Endothelial cell of umbilical vein (primary cell): Measurements from ENCODE around the gene SLC18A3. TPM values are rescaled to one million over a fixed set of nuclear protein-coding genes. Genes with fewer than 3 reads are reported as not detected.

ENCODE experiments used
- BruUV-seq: library from RNA; stranded (reverse); fragments of 400-500 nt; replicated peaks from 2 replicates; lab custom pipeline; 2021; lab: Mats Ljungman, UMichigan
- CTCF ChIA-PET: fragments of 300-600, 350-600 bp; sonication (Branson Sonifier 250); formaldehyde crosslinking; loops from one replicate; lab custom pipeline; 2021; ENCODE audit warnings: antibody characterized with exemption, inconsistent platforms; lab: Charles Lee
- POLR2A ChIA-PET: fragments of 300-600, 350-600 bp; sonication (Branson Sonifier 250); formaldehyde crosslinking; loops from one replicate; lab custom pipeline; 2021; ENCODE audit warnings: antibody characterized with exemption, inconsistent platforms; lab: Charles Lee
- DNase-seq: peaks from one replicate; pipeline ENCODE4 v3.0.0-alpha.2; 2011; ENCODE audit warnings: low read depth, low spot score
- FAIRE-seq: peaks from 2 replicates; lab custom pipeline; 2011; peaks lifted over from hg19 to GRCh38; lab: Jason Lieb, UNC
- H2AFZ ChIP-seq: 2 replicates; pipeline ENCODE4 v1.6.0; 2012; ENCODE audit warnings: low read depth, low read length, control low read depth, inconsistent platforms
- H3K27ac ChIP-seq: 2 replicates; pipeline ENCODE4 v1.5.1; 2011; ENCODE audit warnings: low read depth, mild to moderate bottlenecking, control low read depth, low read length, moderate library complexity; ENCODE audit not compliant: insufficient read depth
- H3K27me3 ChIP-seq, 2 experiments: 2 replicates each; pipeline versions ENCODE4 v1.6.0 to v1.6.1; 2011; ENCODE audit warnings: low read length in 2 of 2, mixed read lengths in 1 of 2; ENCODE audit not compliant: control insufficient read depth in 2 of 2, insufficient read depth in 2 of 2
- H3K36me3 ChIP-seq, 2 experiments: 2 replicates in 1 of 2; 3 replicates in 1 of 2; pipeline ENCODE4 v1.5.1; 2011; ENCODE audit warnings: low read length in 2 of 2, mild to moderate bottlenecking in 1 of 2, moderate library complexity in 1 of 2; ENCODE audit not compliant: control insufficient read depth in 2 of 2, insufficient read depth in 2 of 2; ENCODE audit errors: extremely low read depth in 1 of 2
- H3K4me1 ChIP-seq: 3 replicates; pipeline ENCODE4 v1.5.1; 2011; ENCODE audit warnings: mild to moderate bottlenecking, low read length; ENCODE audit not compliant: control insufficient read depth, insufficient read depth; ENCODE audit errors: extremely low read depth
- H3K4me2 ChIP-seq: 2 replicates; pipeline ENCODE4 v1.6.1; 2011; ENCODE audit warnings: low read length, control low read depth, mixed read lengths; ENCODE audit not compliant: insufficient read depth
- H3K4me3 ChIP-seq, 3 experiments: fragments of 200-600 bp in 1 of 3; sonication (generic), shearing (Covaris generic) in 1 of 3; replicated peaks in 1 of 3; 2 replicates each; pipeline ENCODE4 v1.5.1; 2011 to 2016; ENCODE audit warnings: control low read depth in 3 of 3, low read length in 3 of 3, mild to moderate bottlenecking in 2 of 3, inconsistent platforms in 1 of 3, low read depth in 1 of 3, moderate library complexity in 1 of 3; ENCODE audit not compliant: insufficient read depth in 1 of 3
- H3K79me2 ChIP-seq: 2 replicates; pipeline ENCODE4 v1.6.0; 2012; ENCODE audit warnings: low read length, inconsistent platforms; ENCODE audit not compliant: control insufficient read depth, insufficient read depth
- H3K9ac ChIP-seq: replicated peaks from 2 replicates; pipeline ENCODE3; 2011; ENCODE audit warnings: low read length, control low read depth; ENCODE audit not compliant: insufficient read depth; ENCODE audit errors: extremely low read depth
- H3K9me1 ChIP-seq: replicated peaks from 3 replicates; pipeline ENCODE4 v1.6.0; 2011; ENCODE audit warnings: mild to moderate bottlenecking, low read length; ENCODE audit not compliant: control insufficient read depth, insufficient read depth; ENCODE audit errors: extremely low read depth
- H3K9me3 ChIP-seq: replicated peaks from 2 replicates; pipeline ENCODE4 v1.5.1; 2012; ENCODE audit warnings: low read length, inconsistent platforms; ENCODE audit not compliant: control insufficient read depth, insufficient read depth
- H4K20me1 ChIP-seq: replicated peaks from 2 replicates; pipeline ENCODE3; 2011; ENCODE audit warnings: mild to moderate bottlenecking, low read length; ENCODE audit not compliant: control insufficient read depth, insufficient read depth; ENCODE audit errors: extremely low read depth
- EZH2 ChIP-seq: IDR thresholded peaks from 2 replicates; pipeline ENCODE4 v1.6.1; 2012; ENCODE audit warnings: borderline replicate concordance, low read depth, mild to moderate bottlenecking, moderate library complexity, low read length, inconsistent platforms; ENCODE audit not compliant: severe bottlenecking
- FOS ChIP-seq: IDR thresholded peaks from 2 replicates; pipeline ENCODE4 v1.6.1; 2011; ENCODE audit warnings: mild to moderate bottlenecking, low read length, moderate library complexity, borderline replicate concordance; ENCODE audit not compliant: insufficient read depth
- GATA2 ChIP-seq: IDR thresholded peaks from 2 replicates; pipeline ENCODE4 v1.7.0; 2011; ENCODE audit warnings: low read depth, mild to moderate bottlenecking, moderate library complexity, mixed read lengths, low read length; ENCODE audit not compliant: insufficient read length, insufficient read depth
- JUN ChIP-seq: IDR thresholded peaks from 2 replicates; pipeline ENCODE4 v1.6.1; 2011; ENCODE audit warnings: borderline replicate concordance, low read depth; ENCODE audit not compliant: insufficient read length, insufficient read depth
- MYC ChIP-seq: IDR thresholded peaks from one replicate; pipeline ENCODE4 v1.6.1; 2011; ENCODE audit warnings: mild to moderate bottlenecking, low read depth, low read length
- POLR2A ChIP-seq: IDR thresholded peaks from 2 replicates; pipeline ENCODE4 v1.6.1; 2012; ENCODE audit warnings: low read depth, mild to moderate bottlenecking, control low read depth, low read length
- POLR2AphosphoS5 ChIP-seq: IDR thresholded peaks from 2 replicates; pipeline ENCODE4 v1.6.1; 2012; ENCODE audit warnings: low read depth, mild to moderate bottlenecking, control low read depth, low read length, moderate library complexity; ENCODE audit not compliant: insufficient read depth
- dilution Hi-C: fragments of 300-500 bp; cut with MboI; formaldehyde crosslinking; loops from one replicate; pipeline ENCODE4 v1.15.0; 2019; ENCODE audit warnings: low sequenced_read_pairs; ENCODE audit not compliant: extremely low pct_ligation_motif_present
- intact Hi-C: fragments of 100-400 bp; cut with micrococcal nuclease; formaldehyde crosslinking; loops from one replicate; pipeline ENCODE4 v1.10.0; 2022
- polyA plus RNA-seq, 4 experiments: library from polyadenylated mRNA; depleted of rRNA in 3 of 4; stranded (reverse) in 3 of 4; unstranded in 1 of 4; fragments of >200 nt; gene quantifications; 2 replicates each; pipeline versions ENCODE4 v1.2.1 to v1.2.3, GENCODE V29; 2011 to 2012; ENCODE audit warnings: missing spikeins in 1 of 4
- total RNA-seq: library from RNA; stranded (reverse); gene quantifications from 2 replicates; pipeline ENCODE4 v1.2.3, GENCODE V29; 2021
- TF ChIP-seq, protein P1 (sequence below): IDR thresholded peaks from 2 replicates; pipeline ENCODE4 v1.6.1; 2011; ENCODE audit not compliant: insufficient read depth, insufficient read length
- TF ChIP-seq, protein P2 (sequence below), 2 donors: IDR thresholded peaks; 1 replicate in 1 of 2; 2 replicates in 1 of 2; pipeline ENCODE4 v1.5.1; 2011; ENCODE audit warnings: low read length in 2 of 2, mild to moderate bottlenecking in 2 of 2, moderate library complexity in 2 of 2, control low read depth in 1 of 2, inconsistent platforms in 1 of 2, low read depth in 1 of 2; ENCODE audit not compliant: insufficient read depth in 1 of 2; ENCODE audit errors: extremely low read depth in 1 of 2

The SLC18A3 gene
- total and polyA plus RNA-seq, 2 donors (not counting 3 experiments of a cell fraction or from before 2014, with no cell fraction given) = not detected

DNA sequence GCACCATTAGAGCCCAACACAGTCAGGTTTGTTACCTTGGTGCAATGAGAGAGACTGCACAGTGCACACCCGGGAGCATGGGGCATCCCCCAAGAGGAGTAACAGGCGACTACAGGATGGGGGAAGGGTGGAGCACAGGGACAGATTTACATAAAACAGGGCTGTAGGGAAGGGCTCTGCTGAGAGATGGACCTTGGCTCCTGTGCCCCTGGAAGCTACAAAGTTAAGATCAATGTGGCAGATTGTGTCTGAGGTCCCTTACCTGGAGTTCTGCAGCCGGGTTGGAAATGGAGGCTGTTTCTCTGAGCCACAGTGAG lies 13.7 kb upstream of the SLC18A3 start:
- no TSS peak for BruUV-seq
- Histone ChIP-seq H3K9ac (no peak overlapping the region), H3K4me2 (no peak overlapping the region), H3K9me1 (no peaks in the 10 kb centered on the region), H2AFZ (no peak overlapping the region), H3K27me3 (no peaks in the 10 kb centered on the region), H3K9me3 (no peaks in the 10 kb centered on the region), H3K79me2 (no peaks in the 10 kb centered on the region), H3K4me3 (no peak overlapping the region), H3K27ac (no peak overlapping the region), H3K36me3 (no peaks in the 10 kb centered on the region), H4K20me1 (no peaks in the 10 kb centered on the region), H3K4me1 (peaks cover 3% of the 10 kb centered on the region)
- ChIA-PET POLR2A (no interaction called here), CTCF (interaction anchor here (1.6 to 2.3 kb wide), 2 partner anchors 30 to 679 kb away, joined by 3 to 20 read pairs; no protein-coding TSS in a partner anchor)
- TF ChIP-seq FOS = no peak
- no peak for TF ChIP-seq MYC
- TF ChIP-seq, protein P1, sequence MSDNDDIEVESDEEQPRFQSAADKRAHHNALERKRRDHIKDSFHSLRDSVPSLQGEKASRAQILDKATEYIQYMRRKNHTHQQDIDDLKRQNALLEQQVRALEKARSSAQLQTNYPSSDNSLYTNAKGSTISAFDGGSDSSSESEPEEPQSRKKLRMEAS = no peak
- TF ChIP-seq, protein P2, sequence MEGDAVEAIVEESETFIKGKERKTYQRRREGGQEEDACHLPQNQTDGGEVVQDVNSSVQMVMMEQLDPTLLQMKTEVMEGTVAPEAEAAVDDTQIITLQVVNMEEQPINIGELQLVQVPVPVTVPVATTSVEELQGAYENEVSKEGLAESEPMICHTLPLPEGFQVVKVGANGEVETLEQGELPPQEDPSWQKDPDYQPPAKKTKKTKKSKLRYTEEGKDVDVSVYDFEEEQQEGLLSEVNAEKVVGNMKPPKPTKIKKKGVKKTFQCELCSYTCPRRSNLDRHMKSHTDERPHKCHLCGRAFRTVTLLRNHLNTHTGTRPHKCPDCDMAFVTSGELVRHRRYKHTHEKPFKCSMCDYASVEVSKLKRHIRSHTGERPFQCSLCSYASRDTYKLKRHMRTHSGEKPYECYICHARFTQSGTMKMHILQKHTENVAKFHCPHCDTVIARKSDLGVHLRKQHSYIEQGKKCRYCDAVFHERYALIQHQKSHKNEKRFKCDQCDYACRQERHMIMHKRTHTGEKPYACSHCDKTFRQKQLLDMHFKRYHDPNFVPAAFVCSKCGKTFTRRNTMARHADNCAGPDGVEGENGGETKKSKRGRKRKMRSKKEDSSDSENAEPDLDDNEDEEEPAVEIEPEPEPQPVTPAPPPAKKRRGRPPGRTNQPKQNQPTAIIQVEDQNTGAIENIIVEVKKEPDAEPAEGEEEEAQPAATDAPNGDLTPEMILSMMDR (IDR thresholded peaks at IDR 0.05; ENCODE audit: extremely low read depth in 1 of 2, insufficient read depth in 1 of 2, low read depth in 1 of 2, low read length in 2 of 2) = no peak
- TF ChIP-seq JUN = no peak
- no peak for TF ChIP-seq POLR2A
- TF ChIP-seq GATA2 = no peak
- no peak for TF ChIP-seq EZH2
- TF ChIP-seq POLR2AphosphoS5 = no peak
- dilution Hi-C loops = no loop called here
- no peak for FAIRE-seq
- DNase-seq = no peak
- intact Hi-C loops = loop anchor here (10.0 kb wide), 1 partner anchor 1298 kb away; no protein-coding TSS in a partner anchor
